ENCODE data around the gene MRPL50.

Gene MRPL50

DNA sequence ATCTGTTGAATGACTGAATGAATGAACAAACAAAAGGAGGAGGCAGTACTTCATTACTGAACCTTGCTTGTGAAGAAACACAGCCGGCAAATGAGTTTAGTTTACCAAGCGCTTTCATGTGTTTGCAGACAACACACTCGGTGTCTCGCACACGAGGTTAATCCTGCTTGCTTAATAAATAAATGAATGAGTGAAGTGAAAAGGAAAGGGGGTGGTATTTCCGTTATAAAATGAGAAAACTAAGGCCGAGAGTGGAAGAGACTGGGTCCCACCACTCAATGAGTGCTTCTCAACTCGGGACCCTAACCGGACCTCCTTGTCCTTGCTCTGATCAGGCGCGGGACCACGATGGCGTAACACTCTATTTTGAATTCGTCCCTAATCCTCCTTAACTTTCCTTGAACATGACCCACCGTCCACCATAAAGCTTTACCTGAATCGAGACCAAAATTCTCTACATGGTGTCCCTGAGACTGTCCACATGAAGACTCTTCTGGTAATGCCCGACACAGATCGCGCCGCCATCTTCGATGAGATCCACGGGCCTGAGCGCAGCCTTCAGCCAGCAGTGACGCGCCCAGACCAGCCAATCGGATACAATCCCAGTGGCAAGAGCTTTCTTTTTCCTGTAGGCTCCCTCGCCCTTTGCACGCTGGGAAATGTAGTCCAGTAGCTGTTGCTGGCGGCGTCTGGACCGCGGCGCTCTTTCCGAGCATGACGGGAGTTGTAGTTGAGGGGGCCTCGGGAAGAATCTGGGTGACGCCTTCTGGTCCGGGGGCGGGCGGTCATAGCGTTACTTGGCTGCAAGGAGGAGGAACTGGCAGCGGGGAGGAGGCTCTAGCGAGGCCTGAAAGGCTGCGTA, at the start of gene MRPL50, which contains the start of gene ZNF189:
MRPL50 (minus strand) TSS at position 551 of the 862 bp plus-strand sequence; CDS start at position 525, 26 bp downstream.
ZNF189 (plus strand) TSS at position 784 of the 862 bp plus-strand sequence. CDS start 306 bp downstream, outside the sequence.
- peak; percentile 99 for DNase-seq

DNA sequence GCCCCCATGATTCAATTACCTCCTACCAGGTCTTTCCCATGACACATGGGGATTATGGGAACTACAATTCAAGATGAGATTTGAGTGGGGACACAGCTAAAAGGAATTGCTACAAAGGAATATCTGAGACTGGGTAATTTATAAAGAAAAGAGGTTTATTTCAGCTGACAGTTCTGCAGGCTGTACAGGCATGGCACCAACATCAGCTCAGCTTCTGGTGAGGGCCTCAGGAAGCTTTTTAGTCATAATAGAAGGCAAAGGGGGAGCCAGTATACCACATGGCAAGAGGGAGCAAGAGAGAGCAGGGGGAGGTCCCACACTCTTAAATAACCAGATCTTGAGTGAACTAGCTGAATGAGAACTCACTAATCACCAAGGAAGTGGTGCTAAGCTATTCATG, 48.3 kb upstream of the MRPL50 start:
- DNase-seq = no peak

DNA sequence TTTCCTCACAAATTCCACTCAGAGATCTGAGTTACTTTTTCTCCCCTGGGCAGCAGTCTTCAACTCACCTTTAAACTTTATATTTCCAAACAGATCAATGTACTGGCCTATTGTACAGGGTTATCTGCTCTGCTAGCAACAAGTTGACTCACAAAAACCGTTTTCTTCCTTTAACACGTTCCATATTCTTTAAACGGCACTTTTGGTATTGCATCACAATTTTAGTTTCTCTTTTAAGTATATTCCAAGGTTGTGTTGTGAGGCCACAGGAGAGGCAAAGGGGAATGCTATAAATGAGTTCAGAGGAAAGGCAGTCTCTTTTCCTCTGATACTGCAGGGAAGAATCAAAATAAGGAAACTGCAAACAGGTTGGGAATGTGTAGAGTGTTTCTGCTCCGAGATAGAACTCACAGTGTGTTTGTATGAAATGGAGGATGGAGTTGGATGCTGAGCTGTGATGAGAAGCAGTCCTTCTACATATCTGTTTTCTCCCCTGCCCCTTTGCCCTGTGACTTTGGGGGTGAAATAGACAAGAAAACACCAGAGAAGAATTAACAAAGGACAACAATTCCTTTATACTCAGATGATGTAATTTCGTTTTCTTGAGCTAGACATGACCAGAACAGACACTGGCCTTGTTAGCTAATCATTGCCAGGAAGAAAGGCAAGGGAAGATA, 47.1 kb upstream of the MRPL50 start:
- no peak for DNase-seq

DNA sequence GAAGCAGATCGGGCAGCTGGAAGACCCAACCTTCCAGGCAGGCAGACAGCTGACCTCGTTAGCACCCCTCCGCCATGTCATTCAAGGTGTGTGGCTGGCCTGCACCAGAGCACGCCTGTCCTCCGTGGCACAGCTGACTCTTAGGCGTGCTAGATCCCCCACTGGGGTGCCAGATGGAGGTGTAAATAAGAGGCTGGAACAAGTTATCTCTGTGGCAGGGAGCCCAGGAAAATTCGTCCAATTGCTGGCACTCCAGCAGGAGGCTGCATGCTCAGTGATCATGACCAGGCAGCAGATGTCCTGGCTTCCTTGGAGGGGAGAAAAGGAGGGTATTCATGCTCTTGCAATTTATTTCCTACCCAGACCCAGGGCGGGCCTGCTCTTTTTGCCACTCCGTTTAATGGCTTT, 45.0 kb upstream of the MRPL50 start:
- DNase-seq = no peak

DNA sequence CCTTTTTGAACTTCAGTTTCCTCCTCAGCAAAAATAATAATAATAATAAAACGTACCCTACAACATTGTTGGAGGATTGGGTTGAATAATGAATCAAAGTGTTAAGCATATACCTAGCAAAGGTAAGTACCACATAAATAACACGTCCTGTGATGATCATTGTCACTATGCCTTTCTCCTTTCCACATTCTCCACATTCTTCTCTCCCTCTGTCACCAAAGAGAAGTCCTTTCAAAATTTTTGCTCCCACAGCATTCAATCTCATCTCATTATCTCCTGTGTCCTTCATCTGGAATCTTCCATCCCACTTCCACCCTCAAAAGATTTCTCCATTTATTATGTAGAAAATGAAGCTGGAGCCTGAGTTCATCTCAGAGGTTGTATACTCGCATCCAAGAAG, 44.3 kb upstream of the MRPL50 start:
- no peak for DNase-seq

DNA sequence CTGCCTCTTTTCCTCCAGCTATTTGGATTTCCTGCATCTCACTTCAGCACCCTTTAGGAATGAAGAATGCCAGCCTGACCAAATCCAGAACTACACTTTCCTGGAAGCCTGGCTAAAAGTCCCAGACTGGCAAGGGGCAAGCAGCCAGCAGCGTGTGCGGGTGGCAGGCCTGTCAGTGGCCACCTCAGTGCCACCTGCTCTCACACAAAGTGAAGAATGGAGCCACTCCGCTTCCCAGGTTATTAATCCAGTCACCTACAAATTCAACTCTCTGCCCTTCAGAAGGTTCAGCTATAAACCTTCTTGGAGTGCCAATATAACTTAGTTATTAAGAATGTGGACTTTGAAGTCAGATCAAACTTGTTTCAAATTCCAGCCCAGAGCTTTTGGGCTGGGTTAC, 43.9 kb upstream of the MRPL50 start:
- no peak for DNase-seq

DNA sequence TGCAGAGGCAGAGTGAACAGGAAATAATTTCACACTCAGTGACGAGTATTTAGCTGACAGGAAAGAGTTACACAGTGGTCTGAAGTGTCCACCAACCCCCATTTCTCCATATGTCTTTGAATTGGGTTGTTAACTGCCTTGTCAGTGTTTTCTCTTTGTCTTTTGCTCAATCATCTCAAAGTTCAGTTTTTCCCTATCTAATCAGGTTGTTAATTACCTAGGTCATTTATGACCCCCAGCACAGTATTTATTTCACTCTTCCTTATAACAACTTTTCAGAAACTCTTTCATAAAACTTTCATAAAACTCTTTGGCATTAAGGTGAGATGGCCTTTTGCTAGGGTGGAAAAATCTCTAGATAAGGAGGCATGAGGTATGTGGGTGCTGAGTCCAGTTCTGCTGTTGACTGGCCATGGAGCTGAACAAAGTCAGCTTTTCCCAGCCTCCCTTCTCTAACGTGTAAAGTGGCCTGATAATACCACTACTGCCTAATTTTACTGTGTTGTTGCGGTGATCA, 42.4 kb upstream of the MRPL50 start:
- DNase-seq = no peak

DNA sequence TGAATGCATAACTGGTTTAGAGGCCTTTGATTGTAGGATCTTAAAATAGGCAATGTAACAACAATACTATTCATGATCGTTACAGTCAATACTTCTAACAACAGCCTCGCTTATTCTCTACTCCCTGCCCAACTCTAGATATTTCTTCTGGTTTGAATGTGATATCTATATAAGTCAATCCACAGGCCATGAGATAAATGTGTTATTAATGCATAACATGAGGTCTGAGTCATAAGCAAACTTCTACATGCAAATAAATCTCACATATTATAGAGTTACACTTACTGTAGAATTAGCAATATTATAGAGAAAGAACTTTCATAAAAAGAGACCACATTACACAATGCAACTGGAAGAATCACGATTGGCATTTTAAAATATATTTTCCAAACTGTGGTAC, 40.1 kb upstream of the MRPL50 start:
- no peak for DNase-seq

DNA sequence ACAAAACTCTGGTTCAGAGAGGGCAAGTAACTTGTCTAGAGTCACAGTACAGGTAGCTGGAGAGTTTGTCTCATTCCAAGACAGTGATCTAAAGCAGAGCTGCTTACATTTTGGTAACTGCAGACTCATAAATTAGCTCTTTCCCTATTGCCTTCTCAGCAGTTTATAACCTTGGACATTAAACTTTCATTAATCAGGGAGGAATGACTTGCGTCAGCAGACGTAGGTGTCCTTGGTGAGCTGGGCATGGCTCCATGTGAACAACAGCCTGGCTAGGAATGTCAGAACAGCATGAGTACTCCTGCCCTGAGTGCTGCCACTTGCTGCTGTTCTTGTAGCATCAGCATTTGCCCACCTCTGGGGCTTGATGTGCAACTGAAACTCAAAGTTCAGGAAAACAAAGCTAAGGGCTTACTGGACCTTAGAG, 39.4 kb upstream of the MRPL50 start:
- no peak for DNase-seq

DNA sequence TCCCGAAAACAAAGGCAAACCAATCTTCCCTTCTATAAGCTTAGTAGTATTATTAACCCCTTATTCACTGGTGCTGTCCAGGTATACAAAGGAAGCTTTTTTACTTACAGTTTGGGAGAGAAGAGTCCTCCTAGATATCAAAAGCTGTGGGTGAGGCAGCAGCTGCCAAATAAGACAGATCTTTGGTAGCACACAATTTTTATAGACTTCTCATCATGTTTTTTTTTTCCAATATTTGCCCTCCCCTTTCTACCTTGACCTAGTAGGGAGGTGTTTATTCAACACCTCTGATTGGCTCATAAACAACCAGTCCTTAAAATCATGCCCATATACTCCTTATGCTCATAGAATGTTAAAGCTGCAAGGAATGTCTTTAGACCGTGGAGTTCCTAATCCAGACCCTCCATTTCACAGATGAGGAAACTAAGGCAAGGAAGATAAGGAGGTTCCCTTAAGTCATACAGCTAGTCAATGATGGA, 37.2 kb upstream of the MRPL50 start, which contains the start of gene ALDOB:
ALDOB (minus strand) TSS at position 174 of the 479 bp plus-strand sequence. CDS start 4,887 bp downstream, outside the sequence.
- DNase-seq = no peak

DNA sequence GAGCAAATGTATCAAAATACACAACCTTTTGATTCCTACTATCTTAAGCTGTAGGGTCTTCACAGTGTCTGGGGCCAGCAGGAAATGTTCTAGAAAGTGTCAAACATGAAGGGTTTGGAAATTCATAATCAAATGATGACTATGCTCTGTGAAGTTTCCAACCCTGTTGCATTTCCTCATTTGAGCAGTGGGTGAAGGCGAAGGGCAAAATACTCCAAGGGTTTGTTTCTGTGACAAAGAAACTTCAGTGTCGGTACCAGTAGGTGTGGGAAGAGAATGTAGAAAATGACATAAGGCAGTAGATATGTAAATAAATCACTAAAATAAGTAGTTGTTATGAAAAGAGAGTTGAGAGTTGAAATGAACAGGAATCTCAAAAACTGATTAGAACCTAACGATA, 36.6 kb upstream of the MRPL50 start:
- DNase-seq = no peak

DNA sequence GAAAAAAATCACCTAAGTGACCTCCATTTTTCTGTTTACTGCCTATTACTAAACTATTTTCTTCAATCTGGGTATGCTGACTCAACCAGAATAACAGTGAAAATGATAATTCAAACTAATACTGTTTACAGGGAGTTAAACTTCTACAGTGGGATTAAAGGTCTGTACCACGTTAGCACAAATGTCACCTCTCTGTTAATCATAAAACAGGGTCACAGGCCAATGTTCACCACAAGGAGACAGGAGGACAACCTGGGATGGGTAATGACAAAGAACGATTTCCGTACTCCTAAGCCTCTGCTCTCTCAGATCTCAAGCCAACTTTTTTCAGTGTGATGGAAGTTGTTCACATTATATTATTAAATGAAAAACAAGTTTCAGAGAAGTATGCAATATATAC, 34.8 kb upstream of the MRPL50 start:
- DNase-seq = no peak

DNA sequence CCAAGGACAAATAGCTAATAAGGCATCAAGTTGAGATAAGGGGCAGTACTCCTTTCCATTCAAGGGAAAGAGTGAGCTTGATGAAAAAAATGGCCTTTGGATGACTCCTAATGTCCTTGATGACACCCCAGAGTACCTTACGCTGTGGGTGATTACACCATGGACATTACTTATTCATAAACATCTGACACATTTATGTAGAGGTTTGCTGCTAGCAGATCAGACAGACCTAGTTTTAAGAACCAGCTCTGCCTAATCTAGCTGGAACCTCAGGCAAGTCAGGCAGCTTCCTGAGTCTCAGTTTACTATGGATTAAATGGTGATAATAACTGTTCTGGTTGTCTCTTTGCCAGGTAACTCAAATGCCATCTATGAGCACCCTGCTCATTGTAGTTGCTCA, 34.3 kb upstream of the MRPL50 start:
- DNase-seq = no peak

DNA sequence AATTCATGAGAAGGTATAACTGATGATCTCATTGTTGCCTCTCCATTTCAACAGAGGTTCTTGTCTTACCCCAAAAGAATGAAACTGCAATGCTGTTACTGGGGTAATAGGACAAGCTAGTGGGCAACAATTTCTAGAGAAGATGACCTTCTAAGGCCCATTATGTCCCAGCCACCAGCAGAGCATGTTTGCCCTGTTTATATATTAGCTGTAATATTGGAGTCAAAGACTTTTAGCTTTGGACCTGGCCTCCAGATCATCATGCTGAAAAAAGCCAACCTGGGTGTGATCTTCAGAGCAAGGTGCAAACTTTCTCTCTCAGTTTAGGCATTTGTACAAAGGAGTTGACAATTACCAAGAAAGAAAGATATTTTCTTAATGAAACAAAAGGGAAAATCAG, 33.8 kb upstream of the MRPL50 start:
- DNase-seq = no peak

DNA sequence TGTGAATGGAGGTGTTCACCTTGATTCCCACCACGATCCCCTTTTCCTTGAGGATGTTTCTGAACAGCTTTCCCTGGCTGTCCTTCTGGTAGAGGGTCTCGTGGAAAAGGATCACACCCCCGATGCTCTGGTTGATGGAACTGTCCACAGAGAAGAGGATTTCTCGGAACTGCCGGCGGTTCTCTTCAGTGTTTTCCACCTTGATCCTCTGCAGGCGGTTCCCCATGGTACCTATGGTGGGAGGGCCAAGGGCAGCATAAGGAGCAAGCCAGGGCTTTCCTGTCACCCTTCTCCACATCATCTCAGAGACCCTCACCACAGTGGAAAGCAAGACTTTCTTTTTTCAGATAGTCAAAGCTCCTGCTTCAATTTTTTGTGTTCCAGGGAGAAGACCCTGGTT, 31.3 kb upstream of the MRPL50 start:
- DNase-seq = no peak

DNA sequence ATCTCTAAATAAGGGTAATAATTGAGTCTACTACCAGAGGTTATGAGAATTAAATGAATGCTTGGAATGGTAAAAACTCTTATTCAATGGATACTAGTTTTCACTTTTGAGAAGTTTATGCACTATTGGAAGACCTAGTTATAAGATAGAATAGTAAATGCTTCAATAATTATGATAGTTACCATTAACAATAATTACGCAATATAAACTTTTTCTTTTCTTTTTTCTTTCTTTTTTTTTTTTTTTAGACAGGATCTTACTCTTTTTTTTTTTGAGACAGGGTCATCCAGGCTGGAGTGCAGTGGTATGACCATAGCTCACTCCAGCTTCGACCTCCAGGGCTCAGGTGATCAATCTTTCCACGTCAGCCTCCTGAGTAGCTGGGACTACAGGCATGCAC, 30.5 kb upstream of the MRPL50 start:
- DNase-seq = no peak

DNA sequence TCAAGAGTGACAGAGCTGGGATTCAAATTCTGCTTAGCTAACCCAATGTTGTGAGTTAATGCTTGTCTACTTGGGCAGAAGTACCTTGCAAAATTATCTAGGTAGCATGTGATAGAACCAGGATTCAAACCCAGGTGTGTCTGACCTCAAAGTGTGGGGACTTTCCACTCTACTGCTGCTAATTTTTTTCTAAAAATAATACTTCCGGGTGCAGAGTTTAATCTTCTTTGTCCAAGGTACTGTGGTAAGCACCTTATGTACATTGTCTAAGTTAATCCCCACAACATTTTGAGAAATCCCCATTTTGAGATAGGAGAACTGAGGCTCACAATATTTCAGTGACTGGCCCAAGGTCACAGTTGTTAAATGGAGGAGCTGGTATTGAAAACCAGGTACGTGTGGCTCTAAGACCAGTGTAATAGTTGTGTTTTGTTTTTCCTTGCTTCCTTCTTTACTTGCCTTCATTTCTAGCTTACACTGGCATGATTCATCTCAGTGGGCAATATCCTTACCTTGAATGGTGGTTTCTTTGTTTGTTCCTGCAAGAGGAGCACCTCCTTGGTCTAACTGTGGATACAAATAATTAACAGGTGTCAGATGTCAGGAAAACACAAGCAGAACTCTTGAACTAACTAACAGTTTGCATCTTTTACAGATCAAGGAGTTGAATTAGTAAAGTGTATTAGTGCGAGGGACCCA, 29.7 kb upstream of the MRPL50 start:
- no peak for DNase-seq

DNA sequence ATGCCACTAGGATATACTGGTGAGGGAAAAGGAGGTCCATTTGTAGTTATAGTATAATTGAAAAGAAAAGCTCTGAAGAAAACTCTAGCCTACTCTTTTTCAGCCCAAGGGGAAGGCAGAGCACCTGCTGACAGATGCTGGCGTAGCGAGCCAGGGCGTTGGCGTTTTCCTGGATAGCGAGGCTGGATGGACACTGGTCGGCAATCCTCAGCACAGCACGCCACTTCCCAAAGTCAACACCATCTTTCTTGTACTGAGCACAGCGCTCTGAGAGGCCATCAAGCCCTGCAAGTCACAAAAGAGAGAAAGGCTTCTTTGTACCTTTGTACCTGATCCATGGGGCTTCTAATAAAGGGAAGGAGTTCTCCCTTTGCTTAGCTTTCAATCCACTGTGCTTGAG, 28.9 kb upstream of the MRPL50 start:
- DNase-seq = no peak

DNA sequence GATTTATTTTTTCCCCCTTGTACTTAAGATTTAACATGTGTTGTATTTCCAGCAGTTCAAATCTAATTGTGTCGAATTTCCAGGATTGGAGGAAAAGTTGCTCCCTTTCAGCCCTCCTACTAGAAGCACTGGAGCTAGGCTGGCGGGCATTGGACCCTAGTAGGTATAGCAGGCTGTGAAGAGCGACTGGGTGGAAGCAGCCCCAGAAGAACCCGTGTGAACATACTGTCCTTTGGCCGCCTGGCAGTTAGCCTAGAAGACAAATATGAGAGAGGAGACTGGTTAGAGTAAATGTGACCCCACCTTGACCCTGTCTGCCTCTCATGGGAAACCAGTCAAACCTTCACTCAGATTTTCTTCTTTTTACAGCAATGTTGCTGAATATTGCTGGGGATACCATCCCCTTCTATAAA, 23.2 kb upstream of the MRPL50 start:
- no peak for DNase-seq

DNA sequence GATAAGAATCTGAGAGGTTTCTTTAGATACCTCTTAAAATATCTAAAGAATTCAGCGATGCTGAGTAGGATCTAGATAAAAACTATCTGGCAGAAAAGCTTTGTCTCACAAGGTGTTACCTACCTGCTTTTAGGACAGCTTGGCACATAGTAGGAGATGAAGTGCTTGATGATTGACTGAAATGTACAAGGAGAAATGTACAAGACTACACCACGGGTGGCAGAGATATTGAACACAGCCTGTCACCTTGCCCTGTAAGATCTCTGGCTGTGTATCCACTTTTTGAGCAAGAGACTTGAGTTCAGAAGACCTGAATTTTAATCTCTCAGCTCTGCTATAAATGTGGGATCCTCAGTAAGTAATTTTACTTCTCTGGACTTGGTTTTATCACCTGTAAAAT, 21.4 kb upstream of the MRPL50 start:
- DNase-seq = no peak

DNA sequence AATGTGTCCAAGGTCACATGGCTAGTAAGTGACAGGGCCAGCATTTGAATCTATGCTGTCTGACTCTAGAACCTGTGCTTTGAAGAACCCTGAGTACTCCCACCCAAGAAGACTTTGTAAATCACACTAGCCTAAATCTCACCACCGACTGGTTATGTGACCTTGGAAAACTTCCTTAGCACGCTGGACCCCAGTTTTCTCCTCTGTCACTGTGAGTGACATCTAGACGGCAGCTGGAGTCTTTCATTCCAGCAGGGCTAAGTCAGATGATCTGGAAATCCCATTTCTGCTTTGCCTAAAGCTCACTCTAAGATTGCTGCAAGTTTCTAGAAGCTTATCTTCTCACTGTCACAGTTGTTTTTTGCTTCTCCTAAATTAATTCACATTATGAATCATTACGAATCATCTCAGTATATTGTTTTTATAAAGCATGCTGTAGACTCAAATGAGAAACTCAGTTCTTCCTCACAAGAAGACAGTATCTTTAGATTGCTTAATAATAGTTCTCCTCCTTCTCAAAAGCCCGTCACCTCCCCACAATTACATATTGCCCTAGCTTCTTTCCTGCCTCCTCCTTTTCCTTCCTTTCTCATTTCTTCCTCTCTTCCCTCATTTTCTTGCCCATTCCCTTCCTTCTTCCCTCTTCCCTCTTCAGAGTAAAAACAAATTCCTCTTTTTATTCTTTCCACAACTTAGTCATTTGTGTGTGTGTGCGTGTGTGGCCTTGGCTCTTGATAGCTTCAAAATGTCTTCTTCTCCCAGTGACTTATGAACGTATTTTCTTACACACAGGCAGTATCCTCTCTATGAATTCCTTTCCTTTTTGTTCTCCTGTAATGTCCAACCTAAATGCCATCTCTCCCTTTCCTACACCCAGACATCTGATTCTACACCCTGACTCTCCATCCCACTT, 20.4 kb upstream of the MRPL50 start:
- no peak for DNase-seq

DNA sequence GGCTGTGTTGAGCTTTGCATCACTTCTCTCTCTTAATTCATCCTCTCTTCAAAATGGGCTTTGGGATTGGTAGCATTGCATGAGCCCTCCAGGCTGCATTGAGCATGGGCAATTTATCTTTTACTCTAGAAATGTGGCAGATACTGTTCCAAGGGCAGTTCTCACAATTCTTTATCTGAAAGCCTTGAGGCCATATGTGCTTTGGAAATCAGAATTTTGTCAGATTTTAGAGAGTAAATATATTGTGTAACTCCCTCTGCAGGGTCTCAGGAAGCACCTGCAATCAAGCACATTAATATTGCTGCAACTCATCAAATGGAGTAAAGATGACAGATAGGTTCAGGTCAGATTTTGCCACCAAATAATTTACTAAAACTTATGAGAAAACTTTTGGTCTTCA, 19.6 kb upstream of the MRPL50 start:
- DNase-seq = no peak

All from hematopoietic multipotent progenitor cell treated with erythropoietin and hydrocortisone succinate and interleukin-3 and kit ligand, for 8 days (in vitro differentiated cells).